Fibroblast of skin of right quadriceps (primary cell): Measurements from ENCODE around the gene HNRNPA1.
"Not testable (repeated sequence)": the region's sequence is repeated elsewhere in the genome, so short reads cannot be mapped to it uniquely, and the experiment has no call there.

ENCODE experiments used
- DNase-seq: peaks from one replicate; pipeline ENCODE4 v3.0.0-alpha.2; 2013

Gene HNRNPA1

DNA sequence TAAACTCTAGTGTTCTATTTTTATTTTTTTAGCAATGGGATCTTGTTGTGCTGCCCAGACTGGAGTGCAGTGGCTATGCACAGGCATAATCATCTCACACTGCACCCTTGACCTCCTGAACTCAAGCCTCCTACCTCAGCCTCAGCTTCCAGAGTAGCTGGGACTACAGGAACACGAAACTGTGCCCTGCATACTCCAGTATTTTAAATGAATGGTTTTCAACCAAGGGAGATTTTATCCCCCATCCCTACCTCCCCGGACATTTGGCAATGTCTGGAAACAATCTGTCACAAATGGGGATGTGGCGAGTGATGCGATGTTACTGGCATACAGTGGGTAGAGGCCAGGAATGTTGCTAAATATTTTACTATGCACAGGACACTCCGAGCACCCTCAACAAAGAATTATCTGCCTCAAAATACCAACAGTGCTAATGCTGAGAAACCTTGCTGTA, 2.7 kb upstream of the HNRNPA1 start:
- peak; percentile 81 for DNase-seq

DNA sequence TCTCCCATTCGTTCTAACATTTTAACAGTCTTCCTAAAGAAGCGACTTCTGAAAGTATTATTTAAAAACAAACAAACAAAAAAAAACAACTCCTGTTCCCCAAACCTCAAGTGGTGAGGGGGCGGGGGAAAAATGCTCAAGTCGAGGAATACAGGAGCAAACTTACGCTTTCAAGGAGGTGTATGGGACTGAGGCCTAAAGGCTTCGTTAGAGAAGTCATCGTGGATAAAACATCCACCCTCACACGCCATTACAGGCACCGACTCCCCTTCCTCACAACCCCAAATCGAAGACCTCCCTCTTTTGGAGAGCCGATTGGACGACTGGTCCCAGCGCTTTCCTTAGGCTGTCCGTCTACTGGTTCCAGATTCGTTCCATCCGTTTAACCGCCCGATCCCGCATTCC, 1.3 kb upstream of the HNRNPA1 start:
- no peak for DNase-seq

DNA sequence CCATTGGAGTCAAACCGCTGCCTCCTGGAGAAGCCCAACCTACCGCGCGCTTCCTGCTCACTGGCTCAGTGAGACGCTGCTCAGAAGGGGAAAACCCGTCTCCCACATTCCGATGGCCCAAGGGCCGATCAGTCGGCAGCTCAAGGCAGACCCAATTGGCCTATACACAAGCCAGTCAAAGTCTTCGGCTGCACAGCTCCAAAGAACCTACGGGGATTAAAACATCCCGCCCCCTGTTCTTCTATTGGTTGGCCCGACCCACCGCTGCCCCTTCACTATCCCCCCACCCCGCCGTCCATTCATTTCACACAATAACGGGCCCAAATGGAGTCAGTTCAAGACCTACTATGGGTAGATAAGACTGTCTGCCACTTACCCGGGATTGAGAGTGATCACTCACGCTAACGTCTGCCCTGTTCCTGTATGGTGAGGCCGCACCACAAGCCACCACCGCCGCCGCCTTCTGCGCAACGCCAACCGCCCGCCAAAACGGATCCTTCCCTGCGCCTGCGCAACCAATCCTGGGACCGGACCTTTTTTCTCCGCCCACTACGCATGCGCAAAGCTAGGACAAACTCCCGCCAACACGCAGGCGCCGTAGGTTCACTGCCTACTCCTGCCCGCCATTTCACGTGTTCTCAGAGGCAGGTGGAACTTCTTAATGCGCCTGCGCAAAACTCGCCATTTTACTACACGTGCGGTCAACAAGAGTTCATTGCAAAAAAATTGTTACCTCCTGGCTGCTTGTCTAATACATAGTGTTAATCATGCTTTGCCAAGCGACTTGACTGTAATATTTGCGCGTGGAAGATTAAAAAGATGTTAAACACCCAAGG, 676 bp upstream of the HNRNPA1 start, which contains the start of gene CBX5:
Gene CBX5 (minus strand): TSS at position 491 of the 836 bp plus-strand sequence. CDS start 22,472 bp downstream, outside the sequence.
- DNase-seq = peak; percentile 100

DNA sequence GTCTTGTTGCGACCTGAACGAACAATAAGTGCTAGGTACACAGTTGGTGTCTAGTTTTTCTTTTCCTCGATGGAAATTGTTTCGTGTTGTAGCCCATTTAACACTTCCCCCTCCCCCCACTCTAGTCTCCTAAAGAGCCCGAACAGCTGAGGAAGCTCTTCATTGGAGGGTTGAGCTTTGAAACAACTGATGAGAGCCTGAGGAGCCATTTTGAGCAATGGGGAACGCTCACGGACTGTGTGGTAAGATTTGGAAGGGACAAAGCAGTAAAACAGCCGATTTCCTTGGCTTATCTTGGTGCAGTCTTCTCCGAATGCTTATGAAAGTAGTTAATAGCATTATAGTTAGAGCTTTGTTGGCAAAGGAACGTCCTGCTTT, 724 bp downstream of the HNRNPA1 start:
- not testable (repeated sequence) for DNase-seq

DNA sequence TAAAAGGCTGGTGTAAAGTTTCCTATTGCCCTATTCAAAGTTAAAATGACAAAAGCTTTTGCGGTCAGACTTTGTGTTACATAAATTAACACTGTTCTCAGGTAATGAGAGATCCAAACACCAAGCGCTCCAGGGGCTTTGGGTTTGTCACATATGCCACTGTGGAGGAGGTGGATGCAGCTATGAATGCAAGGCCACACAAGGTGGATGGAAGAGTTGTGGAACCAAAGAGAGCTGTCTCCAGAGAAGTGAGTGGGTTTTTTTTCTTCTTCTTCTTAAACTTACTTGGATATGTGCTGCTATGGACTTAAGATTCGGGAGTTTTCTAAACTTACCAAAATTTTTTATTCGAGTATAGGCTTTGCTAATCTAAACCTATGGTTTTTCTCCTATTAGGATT, 1.2 kb downstream of the HNRNPA1 start:
- DNase-seq = not testable (repeated sequence)

DNA sequence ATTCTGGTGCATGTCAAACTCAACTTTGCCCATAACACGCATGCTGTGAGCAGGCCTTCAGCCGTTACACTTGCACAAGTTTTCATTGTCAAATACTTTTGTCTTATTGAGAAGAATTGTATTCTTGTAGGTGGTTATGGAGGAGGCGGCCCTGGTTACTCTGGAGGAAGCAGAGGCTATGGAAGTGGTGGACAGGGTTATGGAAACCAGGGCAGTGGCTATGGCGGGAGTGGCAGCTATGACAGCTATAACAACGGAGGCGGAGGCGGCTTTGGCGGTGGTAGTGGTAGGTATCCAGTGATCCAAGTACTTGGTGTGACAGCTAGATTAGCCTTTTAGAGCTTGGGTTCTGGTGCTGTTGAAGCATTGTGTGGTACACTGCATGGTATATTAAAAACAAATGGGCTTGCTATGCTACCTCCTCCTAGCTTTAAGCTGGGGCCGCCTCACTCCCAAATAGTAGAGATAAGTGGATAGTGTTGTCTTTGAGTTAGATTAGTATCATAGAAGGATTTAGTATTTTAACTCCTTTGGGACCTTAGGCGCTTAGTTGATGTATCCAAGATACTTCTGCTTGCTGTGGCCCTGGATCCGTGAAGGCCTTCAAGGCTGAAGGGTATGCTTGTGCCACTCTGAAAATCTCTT, 2.5 kb downstream of the HNRNPA1 start:
- DNase-seq = no peak

DNA sequence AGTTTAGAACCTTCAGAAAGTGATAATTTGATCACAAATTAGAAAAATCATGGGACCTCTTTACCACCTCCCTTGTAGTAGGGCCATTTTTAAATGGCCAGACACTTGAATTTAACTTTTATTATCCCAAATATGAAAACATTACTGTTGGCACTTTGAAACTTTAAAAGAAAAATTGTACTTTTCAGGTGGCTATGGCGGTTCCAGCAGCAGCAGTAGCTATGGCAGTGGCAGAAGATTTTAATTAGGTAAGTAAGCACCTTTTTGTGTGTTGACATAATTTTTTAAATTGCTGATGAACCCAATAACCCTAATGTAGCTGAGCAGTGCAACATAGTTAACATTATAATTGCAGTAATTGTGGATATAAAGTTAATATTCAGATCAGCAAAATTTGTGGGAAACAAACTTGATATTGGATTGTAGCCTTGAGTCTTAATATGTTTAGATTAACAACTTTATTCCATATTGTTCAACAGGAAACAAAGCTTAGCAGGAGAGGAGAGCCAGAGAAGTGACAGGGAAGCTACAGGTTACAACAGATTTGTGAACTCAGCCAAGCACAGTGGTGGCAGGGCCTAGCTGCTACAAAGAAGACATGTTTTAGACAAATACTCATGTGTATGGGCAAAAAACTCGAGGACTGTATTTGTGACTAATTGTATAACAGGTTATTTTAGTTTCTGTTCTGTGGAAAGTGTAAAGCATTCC, 3.7 kb downstream of the HNRNPA1 start:
- not testable (repeated sequence) for DNase-seq

DNA sequence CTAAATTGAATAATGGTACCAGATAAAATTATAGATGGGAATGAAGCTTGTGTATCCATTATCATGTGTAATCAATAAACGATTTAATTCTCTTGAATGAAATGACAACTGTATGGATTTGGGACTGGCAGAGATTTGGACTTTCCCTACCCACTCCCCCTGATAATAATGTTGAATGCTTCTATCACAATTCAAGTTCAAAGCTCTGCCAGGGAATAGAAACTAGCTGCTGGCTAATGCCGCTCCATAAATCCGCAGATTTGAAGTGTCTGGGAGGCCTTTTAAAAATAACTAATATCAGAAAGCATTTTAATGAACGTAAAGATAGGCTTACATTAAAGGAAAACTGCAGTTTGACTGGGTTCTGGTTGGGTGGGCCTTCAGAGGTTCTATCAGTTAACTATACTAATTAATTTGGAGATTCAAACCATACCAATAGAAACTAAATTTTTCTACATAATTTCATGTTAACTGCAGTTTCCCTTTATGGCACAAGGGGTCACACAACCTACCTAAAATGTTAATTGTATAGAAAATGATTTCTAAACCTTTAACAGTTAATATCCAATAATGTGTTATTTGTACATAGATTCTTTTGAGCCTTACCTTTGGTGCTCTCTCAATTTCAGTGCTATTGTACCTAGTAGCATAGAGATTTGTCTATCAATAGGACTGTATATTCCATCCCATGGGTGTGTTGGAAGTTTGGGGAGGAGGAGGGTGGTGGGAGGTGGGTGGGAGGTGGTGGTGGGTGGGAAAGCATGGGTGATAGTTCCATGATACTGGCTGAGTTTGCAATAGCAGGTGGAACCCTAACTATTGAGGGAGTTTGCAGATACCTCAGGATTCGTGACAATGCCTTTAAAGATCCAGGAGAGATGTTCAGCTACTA, 4.9 kb downstream of the HNRNPA1 start:
- no peak for DNase-seq

DNA sequence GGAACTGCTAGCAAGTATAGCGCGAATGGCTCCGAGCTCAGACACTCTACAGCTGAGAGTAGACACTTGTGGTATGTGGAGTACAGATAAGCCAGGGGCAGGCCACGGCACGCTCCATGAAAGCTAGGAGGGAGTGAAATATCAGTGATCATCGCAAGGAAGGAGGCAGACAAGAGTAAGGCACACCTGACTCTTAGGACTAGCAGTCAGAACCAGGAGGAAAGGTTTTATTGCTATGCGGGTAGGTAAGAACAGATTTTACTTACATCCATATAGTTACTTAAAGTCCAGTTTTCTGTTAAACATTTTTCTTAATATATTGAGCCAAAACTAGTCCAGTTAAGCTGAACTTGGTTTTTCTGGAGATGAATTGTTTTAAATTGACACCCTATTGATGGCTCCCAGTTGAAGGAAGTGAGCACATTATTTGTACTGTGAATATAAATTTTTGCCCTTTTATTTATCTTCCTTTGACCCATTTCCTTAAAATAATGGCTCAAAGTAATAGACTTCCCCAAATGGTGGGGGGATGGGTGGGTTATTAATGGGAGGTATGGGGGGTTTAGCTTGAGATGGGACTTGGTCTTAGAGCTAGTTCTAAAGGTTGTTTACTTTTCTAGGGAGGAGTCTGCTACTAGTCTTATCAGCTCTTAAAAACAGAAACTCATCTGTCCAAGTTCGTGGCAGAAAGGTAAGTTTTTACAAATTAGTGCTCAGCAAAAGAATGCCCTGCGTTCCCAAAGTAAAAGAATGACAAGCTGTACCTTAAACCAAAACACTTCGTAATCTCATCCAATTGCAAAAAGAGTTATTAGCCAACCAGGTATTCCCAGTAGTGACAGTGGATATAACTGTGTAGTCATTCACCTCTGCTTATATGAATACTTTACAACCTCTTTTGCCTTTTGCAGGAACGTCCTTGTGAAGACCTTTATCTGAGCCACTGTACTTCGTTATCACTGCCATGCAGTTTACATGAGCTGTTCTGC, 5.8 kb downstream of the HNRNPA1 start:
- DNase-seq = no peak

DNA sequence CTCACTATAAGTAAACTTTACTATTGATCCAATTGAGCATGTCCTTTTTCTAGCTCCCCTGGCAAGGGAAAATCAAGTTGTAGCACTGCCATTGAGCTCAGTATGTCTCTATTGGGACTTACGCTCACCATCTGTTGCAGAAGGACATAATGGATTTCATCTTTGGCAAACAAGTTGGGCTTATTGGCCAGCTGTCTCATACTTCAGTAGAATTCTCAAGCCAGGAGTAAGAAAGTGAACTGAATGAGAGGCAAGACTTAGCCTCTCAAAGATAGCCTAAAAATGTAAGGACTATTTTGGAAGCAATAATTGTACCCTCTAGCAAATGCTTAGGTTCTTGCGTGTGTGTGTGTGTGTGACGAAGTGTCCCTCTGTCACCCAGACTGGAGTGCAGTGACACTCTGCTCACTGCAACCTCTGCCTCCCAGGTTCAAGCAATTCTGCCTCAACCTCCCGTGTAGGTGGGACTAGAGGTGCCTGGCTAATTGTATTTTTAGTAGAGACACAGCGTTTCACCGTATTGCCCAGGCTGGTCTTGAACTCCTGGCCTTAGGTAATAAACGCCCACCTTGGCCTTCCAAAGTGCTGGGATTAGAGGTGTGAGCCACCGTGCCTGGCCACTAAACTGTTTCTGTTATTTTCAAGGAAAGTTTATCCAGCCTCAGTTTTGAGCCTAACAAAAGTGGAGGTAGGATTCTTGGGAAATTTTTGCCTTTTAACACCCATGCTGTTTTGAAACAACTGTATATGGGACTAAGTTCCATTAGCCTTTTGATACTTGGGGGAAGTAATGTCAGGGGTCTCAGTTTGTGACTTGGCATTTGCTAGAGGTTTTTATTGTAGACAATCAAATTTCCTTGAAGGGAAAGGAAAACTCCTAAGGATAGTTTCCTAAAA, 7.0 kb downstream of the HNRNPA1 start:
- no peak for DNase-seq

DNA sequence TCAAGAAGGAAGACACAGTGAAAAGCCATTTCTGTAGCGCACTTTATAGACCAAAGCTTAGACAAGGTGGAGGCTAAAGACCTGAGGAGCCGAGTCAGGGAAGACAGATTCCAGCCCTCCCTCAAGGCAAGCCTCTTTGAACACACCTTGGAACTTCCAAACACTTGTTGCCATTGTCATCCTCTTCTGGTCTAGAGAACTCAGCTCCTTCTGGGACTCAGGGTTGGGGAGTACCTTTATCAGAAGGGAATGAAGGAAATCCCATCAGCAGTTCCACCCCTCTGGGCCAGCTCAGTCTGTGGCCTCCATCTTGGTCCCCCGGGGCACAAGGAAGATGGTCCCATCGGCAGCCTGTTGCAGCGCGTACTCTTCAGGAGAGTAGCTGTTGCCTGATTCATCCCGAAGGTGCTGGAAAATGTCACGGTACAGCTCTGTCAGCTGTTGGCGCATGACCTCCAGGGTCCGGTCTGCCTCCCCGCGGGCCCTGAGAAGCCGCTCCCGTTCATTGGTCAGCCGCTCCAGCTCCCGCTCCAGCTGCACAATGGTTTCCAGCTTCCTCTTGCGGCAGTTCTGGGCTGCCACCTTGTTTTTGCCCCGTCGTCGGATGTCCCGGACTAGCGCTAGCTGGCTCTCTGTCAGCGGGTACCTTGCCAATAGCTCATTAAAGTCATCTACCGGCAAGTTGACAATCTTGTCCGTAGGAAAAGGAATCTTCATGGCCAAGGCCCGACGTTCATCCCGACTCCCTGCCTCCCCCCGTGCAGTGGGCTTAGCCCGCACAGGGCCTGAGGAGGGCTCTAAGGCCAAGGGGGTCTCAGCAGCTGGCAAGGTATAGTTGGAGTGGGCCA, 11.8 kb downstream of the HNRNPA1 start:
- no peak for DNase-seq

DNA sequence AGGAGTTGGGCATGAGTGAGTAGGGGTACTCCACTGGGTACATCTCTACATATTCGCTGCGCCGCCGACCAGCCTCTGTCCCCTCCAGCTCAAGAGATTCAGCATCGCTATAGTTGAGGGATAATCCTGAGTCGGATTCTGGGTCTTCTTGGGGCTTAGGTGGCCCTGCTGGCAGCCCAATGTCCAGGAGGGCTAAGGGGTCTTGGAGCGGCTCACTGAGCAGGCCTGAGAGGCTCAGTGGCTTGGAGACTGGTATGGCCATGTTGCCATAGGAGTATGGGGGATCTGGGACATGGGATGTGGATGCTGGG, 12.4 kb downstream of the HNRNPA1 start:
- DNase-seq = no peak

DNA sequence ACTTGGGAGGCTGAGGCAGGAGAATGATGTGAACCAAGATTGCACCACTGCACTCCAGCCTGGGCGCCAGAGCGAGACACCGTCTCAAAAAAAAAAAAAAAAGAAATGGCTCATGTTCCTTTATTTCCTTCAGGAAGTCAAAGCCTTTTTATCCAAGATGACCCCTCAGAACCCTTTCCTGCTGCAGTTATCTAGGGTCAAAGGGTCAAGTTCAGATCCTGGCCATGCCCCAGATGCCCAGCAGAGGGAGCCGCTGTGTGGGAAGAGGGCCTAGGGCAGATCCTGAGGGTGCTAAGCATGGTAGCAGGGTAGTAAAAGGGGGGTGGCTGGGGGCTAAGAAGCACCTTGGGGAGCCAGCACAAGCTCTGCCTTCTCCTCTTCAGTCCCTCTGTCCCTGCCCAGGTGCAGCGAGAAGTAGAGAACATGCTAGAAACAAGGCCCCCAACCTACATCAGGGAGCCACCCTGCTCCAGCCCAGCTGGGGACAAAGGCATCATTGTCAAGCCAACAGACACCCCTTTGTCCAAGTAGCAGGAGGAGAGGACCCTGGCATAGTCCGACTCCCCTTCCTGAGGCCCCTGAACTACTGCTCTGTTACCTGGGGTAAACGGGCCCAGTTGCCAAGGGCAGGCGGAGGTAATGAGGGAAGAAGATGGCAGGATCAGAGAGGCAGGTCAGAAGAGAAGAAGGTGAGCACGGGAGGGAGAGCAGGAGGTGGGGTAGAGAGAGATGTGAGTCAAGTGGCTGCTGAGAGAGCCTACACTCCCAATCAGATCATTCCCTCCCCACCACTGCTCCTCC, 13.8 kb downstream of the HNRNPA1 start:
- DNase-seq = no peak

DNA sequence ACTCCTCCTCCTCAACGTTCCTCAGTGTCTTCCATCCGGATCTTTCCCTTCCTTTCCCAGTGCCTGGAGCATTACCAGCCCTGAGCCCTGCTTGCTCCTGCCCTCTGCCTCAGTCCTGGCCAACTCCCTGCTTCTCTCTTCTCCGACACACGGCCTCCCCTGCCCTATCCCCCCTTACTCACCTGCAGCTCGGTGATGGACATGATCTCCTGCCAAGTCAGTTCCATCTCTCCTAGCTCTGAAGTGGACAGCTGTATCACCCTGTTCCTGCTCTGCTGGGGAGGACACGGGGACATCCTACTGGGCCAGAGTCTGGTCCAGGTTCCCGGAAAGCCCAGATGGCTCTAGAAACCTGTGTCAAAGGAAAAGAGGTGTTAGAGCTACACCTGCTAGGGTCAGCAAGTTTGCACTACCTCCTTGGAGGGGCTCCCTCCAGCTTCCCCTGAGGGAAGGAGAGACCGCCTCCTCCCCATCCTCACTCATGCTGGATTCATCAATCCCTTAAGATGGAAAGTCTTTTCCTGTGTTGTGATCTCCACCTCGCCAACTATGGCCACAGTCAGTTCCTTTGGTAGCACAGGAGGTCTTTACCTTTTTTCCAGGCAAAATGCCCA, 14.5 kb downstream of the HNRNPA1 start:
- DNase-seq = no peak

DNA sequence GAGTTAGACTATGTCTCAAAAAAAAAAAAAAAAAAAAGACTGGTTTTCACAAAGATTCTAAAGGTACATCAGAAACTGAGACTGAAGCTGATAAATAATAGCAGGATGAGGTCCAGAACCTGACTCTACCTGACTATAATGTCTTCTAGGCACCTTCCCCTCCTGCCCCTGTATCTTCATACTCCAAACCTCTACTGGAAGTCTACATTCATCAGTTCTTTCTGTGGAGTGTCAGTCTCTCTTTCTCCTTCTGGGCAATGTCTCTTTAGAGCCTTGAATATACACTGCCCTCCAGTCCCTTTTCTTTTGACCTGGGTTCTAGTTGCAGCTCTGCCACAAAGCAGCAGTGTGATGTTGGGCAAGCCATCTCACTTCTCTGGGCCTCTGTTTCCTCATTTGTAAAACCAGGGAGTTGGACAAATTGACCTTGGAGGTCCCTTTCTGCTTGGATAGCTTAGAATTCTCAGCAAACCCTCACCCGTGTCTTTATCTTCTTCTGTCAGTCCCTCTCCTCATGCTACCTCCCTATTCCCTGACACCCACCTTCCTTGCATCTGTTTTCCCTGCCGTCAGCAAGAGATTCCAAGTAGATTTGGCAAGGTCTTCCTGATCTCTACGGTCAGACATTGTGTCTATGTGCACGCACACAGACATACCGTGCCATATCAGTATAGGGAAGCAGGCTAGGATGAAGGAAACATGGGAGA, 16.0 kb downstream of the HNRNPA1 start:
- no peak for DNase-seq

DNA sequence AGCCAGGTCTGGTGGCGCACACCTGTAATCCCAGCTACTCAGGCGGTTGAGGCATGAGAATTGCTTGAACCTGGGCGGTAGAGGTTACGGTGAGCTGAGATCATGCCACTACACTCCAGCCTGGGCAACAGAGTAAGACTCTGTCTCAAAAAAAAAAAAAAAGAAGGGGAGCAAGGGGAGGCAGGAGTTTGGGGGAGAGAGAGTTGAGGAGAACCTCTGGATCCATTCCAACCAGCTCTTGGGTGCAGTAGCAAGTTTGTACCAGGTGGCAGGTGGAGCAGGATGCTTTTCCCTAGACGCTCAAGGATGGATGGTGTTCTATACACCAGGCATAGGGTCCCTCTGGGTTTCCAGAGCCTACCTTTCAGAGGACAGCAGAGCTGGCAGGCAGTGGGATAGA, 18.4 kb downstream of the HNRNPA1 start:
- DNase-seq = no peak

DNA sequence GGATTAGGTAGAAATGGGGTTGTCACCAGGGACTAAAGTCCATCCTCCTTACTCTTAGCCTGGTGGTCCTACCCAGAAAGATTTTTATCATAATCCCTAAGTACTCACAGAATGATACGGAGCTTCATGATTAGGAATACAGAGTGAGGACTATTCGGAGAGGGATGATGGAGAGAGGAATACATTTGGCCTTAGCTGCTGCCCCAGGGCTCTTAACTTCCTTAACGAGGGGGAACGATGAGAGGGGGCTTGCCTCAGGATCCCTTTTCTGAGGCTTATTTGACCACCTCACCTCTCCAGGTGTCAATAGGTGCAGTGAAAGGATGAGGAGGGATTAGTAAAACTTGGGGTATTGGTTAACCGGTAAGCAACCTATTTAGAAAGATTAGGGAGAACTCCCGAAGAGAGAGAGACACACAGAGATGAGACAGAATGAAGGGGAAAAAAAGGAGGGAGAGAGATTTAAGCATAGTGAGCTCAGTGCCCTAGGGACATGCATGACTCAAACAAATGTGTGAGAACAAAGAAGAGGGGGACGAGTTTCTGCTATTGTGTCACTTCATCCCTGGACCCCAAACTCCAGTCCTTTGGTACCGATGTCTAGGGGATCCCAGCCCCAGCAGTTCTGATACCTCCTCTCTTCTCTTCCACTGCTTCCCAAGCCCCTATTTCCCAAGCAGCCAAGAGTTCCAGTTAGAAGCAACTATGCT, 19.1 kb downstream of the HNRNPA1 start:
- no peak for DNase-seq
